ENCODE measurements around the gene ARAP2.

DNA sequence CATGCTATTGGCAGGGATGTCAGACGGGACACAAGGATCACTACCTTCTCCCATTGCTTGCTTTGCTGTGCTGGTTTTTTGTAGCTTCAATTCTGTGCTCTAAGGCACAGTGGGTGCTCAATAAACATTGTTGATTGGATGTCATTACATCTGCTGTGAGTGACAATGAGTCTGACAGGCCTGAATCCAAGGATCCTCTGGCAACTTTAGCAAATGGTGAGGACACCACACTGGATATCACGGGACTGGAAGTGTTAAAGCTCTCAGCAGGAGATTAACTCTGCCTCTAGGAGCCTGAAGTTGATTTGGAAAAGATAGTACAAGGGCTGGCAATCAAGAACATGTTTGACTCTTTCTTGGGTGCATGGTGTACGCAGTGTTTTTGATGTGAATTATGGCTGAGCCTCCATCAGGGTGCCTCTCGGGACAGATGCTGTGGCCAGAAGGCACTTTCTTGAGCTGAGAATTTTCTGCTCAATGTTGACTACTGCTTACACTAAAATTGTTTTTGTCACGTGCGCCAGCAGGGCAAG lies 217.9 kb downstream of the ARAP2 start:
- TF ChIP-seq, protein P1, sequence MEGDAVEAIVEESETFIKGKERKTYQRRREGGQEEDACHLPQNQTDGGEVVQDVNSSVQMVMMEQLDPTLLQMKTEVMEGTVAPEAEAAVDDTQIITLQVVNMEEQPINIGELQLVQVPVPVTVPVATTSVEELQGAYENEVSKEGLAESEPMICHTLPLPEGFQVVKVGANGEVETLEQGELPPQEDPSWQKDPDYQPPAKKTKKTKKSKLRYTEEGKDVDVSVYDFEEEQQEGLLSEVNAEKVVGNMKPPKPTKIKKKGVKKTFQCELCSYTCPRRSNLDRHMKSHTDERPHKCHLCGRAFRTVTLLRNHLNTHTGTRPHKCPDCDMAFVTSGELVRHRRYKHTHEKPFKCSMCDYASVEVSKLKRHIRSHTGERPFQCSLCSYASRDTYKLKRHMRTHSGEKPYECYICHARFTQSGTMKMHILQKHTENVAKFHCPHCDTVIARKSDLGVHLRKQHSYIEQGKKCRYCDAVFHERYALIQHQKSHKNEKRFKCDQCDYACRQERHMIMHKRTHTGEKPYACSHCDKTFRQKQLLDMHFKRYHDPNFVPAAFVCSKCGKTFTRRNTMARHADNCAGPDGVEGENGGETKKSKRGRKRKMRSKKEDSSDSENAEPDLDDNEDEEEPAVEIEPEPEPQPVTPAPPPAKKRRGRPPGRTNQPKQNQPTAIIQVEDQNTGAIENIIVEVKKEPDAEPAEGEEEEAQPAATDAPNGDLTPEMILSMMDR (IDR thresholded peaks at IDR 0.05; ENCODE audit: borderline replicate concordance, extremely low read depth, low read length, poor library complexity, severe bottlenecking) = no peak
- no peak for TF ChIP-seq EZH2 (IDR thresholded peaks at IDR 0.05; ENCODE audit: borderline replicate concordance, low read depth, low read length, severe bottlenecking)

Data from DND-41 (cell line).